A549 (cell line): ENCODE measurements around the gene SLC26A8. TPM values are rescaled to one million over a fixed set of nuclear protein-coding genes. Genes with fewer than 3 reads are reported as not detected.

Experiments
- ATAC-seq, 2 experiments: fragments of 200-7000 bp in 1 of 2; fragments of >200 bp in 1 of 2; cut with Nextera tagmentation in 1 of 2; cut with Tn5 transposase in 1 of 2; 3 replicates each; pipeline versions ENCODE4 v1.8.0 to v1.9.1; 2018 to 2020; ENCODE audit warnings: mild to moderate bottlenecking in 1 of 2, moderate library complexity in 1 of 2
- CTCF ChIA-PET: fragments of 300-600 bp; sonication (Branson Sonifier 250); formaldehyde crosslinking; extraction: SDS; loops from one replicate; lab custom pipeline; 2021; ENCODE audit warnings: antibody characterized with exemption, inconsistent platforms; lab: Yijun Ruan, JAX
- POLR2A ChIA-PET: fragments of 350-600 bp; formaldehyde crosslinking; extraction: SDS; loops from one replicate; lab custom pipeline; 2021; ENCODE audit warnings: antibody characterized with exemption, inconsistent platforms; lab: Yijun Ruan, JAX
- DNase-seq, 2 experiments: peaks; one replicate each; pipeline versions ENCODE4 v3.0.0 to v3.0.0-alpha.2; 2011 to 2016; ENCODE audit warnings: low read depth in 1 of 2, low spot score in 1 of 2
- FAIRE-seq: peaks from 2 replicates; lab custom pipeline; 2011; peaks lifted over from hg19 to GRCh38; lab: Jason Lieb, UNC
- H3K27ac ChIP-seq, 2 experiments: fragments of >200 bp; sonication (Bioruptor Twin); formaldehyde crosslinking; 3 replicates each; pipeline ENCODE4 v1.5.1; 2016 to 2017
- H3K4me1 ChIP-seq: fragments of >200 bp; sonication (Bioruptor Twin); formaldehyde crosslinking; 3 replicates; pipeline ENCODE4 v1.6.1; 2016
- H3K4me2 ChIP-seq: fragments of >200 bp; sonication (Bioruptor Twin); formaldehyde crosslinking; 3 replicates; pipeline ENCODE4 v1.6.1; 2016
- H3K4me3 ChIP-seq: fragments of >200 bp; sonication (Bioruptor Twin); formaldehyde crosslinking; 3 replicates; pipeline ENCODE4 v1.5.1; 2016
- H3K9me3 ChIP-seq: fragments of >200 bp; sonication (Bioruptor Twin); formaldehyde crosslinking; 3 replicates; pipeline ENCODE4 v1.6.1; 2016
- BHLHE40 ChIP-seq: IDR thresholded peaks from 2 replicates; pipeline ENCODE4 v1.6.1; 2012; ENCODE audit warnings: low read depth, low read length, inconsistent platforms
- CBX2 ChIP-seq: fragments of 200-600 bp; sonication (generic); IDR thresholded peaks from 2 replicates; pipeline ENCODE4 v1.6.1; 2016; ENCODE audit warnings: low read depth, mild to moderate bottlenecking, borderline replicate concordance
- CHD2 ChIP-seq: fragments of 150-350 bp; IDR thresholded peaks from 2 replicates; pipeline ENCODE4 v1.6.1; 2014; ENCODE audit warnings: low read length; ENCODE audit not compliant: partially characterized antibody
- EHF ChIP-seq: fragments of 250-450 bp; sonication (Bioruptor Pico); IDR thresholded peaks from 2 replicates; pipeline ENCODE4 v1.5.0; 2020; ENCODE audit warnings: mild to moderate bottlenecking
- EHMT2 ChIP-seq: fragments of 200-600 bp; sonication (generic); IDR thresholded peaks from 2 replicates; pipeline ENCODE4 v1.6.1; 2016; ENCODE audit warnings: antibody characterized with exemption, low read depth, mild to moderate bottlenecking, moderate library complexity
- EP300 ChIP-seq, 2 experiments: fragments of >200 bp; sonication (Bioruptor Twin); formaldehyde crosslinking; IDR thresholded peaks; 2 replicates in 1 of 2; 3 replicates in 1 of 2; pipeline ENCODE4 v1.6.1; 2016 to 2017
- ESRRA ChIP-seq: fragments of 150-350 bp; IDR thresholded peaks from 2 replicates; pipeline ENCODE4 v1.6.1; 2014; ENCODE audit warnings: mild to moderate bottlenecking, low read length, borderline replicate concordance
- HDAC2 ChIP-seq: fragments of 200-600 bp; sonication (generic); IDR thresholded peaks from 2 replicates; pipeline ENCODE4 v1.6.1; 2016
- HEYL ChIP-seq: fragments of 250-450 bp; sonication (Bioruptor Pico); IDR thresholded peaks from 2 replicates; pipeline ENCODE4 v1.8.0; 2021; ENCODE audit warnings: mild to moderate bottlenecking, moderate library complexity
- HOXA7 ChIP-seq: fragments of 250-450 bp; sonication (Bioruptor Pico); IDR thresholded peaks from 2 replicates; pipeline ENCODE4 v1.5.0; 2020; ENCODE audit warnings: mild to moderate bottlenecking, moderate library complexity
- HOXB13 ChIP-seq: fragments of 250-450 bp; sonication (Bioruptor Pico); IDR thresholded peaks from 2 replicates; pipeline ENCODE4 v1.5.0; 2020; ENCODE audit warnings: low read depth, mild to moderate bottlenecking, moderate library complexity
- JUNB ChIP-seq: fragments of >200 bp; sonication (Bioruptor Twin); formaldehyde crosslinking; IDR thresholded peaks from 2 replicates; pipeline ENCODE4 v1.6.1; 2016
- MYC ChIP-seq: IDR thresholded peaks from 2 replicates; pipeline ENCODE4 v1.6.1; 2012; ENCODE audit warnings: mild to moderate bottlenecking, inconsistent platforms, low read length, improper control_type of control experiment, borderline replicate concordance
- NFE2L2 ChIP-seq: fragments of 150-350 bp; conservative IDR thresholded peaks from 2 replicates; pipeline ENCODE4 v1.6.1; 2014; ENCODE audit warnings: low read length
- NPAS2 ChIP-seq: fragments of 250-450 bp; sonication (Bioruptor Pico); IDR thresholded peaks from 2 replicates; pipeline ENCODE4 v1.8.0; 2022; ENCODE audit warnings: mild to moderate bottlenecking, moderate library complexity, borderline replicate concordance
- PHF8 ChIP-seq: fragments of 200-600 bp; sonication (generic); IDR thresholded peaks from 2 replicates; pipeline ENCODE4 v1.6.1; 2016; ENCODE audit warnings: low read depth, mild to moderate bottlenecking, antibody characterized with exemption, moderate library complexity, borderline replicate concordance
- POLR2A ChIP-seq: IDR thresholded peaks from 2 replicates; pipeline ENCODE4 v1.6.1; 2012; ENCODE audit warnings: mild to moderate bottlenecking, low read length
- RAD21 ChIP-seq, 2 experiments: fragments of >200 bp in 1 of 2; sonication (Bioruptor Twin) in 1 of 2; formaldehyde crosslinking in 1 of 2; IDR thresholded peaks in 1 of 2; conservative IDR thresholded peaks in 1 of 2; 2 replicates in 1 of 2; 3 replicates in 1 of 2; pipeline ENCODE4 v1.6.1; 2012 to 2018; ENCODE audit warnings: inconsistent platforms in 1 of 2
- RARB ChIP-seq: fragments of 250-450 bp; sonication (Bioruptor Pico); IDR thresholded peaks from 2 replicates; pipeline ENCODE4 v1.8.0; 2021; ENCODE audit warnings: mild to moderate bottlenecking, moderate library complexity
- RFX5 ChIP-seq: fragments of 450-650 bp; IDR thresholded peaks from 2 replicates; pipeline ENCODE4 v1.7.1; 2014; ENCODE audit warnings: antibody characterized with exemption, mild to moderate bottlenecking, moderate library complexity
- RNF2 ChIP-seq: fragments of 200-600 bp; sonication (generic); IDR thresholded peaks from 2 replicates; pipeline ENCODE4 v1.6.1; 2016; ENCODE audit warnings: low read depth, mild to moderate bottlenecking, antibody characterized with exemption, moderate library complexity, borderline replicate concordance
- SMC3 ChIP-seq: fragments of >200 bp; sonication (Bioruptor Twin); formaldehyde crosslinking; IDR thresholded peaks from 3 replicates; pipeline ENCODE4 v1.6.1; 2018; ENCODE audit warnings: inconsistent platforms
- SREBF2 ChIP-seq: fragments of 450-650 bp; IDR thresholded peaks from 2 replicates; pipeline ENCODE4 v1.6.1; 2014; ENCODE audit warnings: mild to moderate bottlenecking, moderate library complexity
- TP53 ChIP-seq: fragments of 250-450 bp; sonication (Bioruptor Pico); IDR thresholded peaks from 2 replicates; pipeline ENCODE4 v1.5.0; 2021; ENCODE audit warnings: mild to moderate bottlenecking, moderate library complexity
- ZNF302 ChIP-seq: fragments of 250-450 bp; sonication (Bioruptor Pico); IDR thresholded peaks from 2 replicates; pipeline ENCODE4 v1.9.0; 2021; ENCODE audit warnings: inconsistent platforms, mild to moderate bottlenecking, moderate library complexity
- ZSCAN20 ChIP-seq: fragments of 250-450 bp; sonication (Bioruptor Pico); IDR thresholded peaks from 2 replicates; pipeline ENCODE4 v1.8.0; 2022; ENCODE audit warnings: mild to moderate bottlenecking, moderate library complexity
- WGBS: methylation state at CpG from one replicate; pipeline ENCODE4 v1.1.6; 2017; ENCODE audit errors: missing lambda C conversion rate; 5-methylcytosine and 5-hydroxymethylcytosine counted together
- polyA plus RNA-seq, 4 experiments: library from polyadenylated mRNA; depleted of rRNA in 3 of 4; stranded (reverse); fragments of >200 nt; fragmentation: RNase III in 1 of 4; extraction: RNeasy Plus Mini Kit Qiagen cat#74134 plus additional on column Dnase treatment in 1 of 4; gene quantifications; 2 replicates in 3 of 4; 3 replicates in 1 of 4; pipeline ENCODE4 v1.2.3, GENCODE V29; 2011 to 2017
- TF ChIP-seq, protein P1 (sequence below): fragments of >200 bp; sonication (Bioruptor Twin); formaldehyde crosslinking; IDR thresholded peaks from 2 replicates; pipeline ENCODE4 v1.6.1; 2016
- TF ChIP-seq, protein P2 (sequence below): fragments of 250-450 bp; sonication (Bioruptor Pico); IDR thresholded peaks from 2 replicates; pipeline ENCODE4 v1.5.0; 2020; ENCODE audit warnings: low read depth, mild to moderate bottlenecking, moderate library complexity
- TF ChIP-seq, protein P3 (sequence below): fragments of >200 bp; sonication (Bioruptor Twin); formaldehyde crosslinking; IDR thresholded peaks from 3 replicates; pipeline ENCODE4 v1.5.1; 2016

SLC26A8 gene
- polyA plus RNA-seq, 2 of the 4 experiments (the other 2 are of a cell fraction) = not detected

DNA sequence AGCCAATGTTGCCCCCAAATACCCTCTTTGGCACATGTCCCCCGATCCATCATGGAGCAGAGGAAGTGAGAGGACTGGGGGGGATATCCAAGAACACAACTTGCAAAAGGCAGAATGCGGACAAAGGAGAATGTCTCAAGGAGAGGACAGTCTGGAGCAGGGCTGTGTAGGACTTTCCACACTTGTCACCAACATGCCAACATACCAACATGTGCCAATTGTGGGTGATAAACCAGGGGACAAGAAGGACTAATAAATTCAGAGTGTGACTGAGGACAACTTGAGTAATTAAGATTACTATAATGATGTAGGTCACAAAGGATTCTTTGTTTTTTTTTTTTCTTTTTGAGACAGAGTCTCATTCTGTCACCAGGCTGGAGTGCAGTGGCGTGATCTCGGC is 8.8 kb downstream of the SLC26A8 start:
- no peak for FAIRE-seq
- H3K4me1 ChIP-seq = no peaks in the 10 kb centered on the region
- CTCF ChIA-PET = no interaction called here
- H3K4me2 ChIP-seq = no peak overlapping the region
- TF ChIP-seq HDAC2 (no peak), HOXB13 (CRISPR knock-in tag) (no peak), ESRRA (no peak), CBX2 (no peak), BHLHE40 (no peak), EHMT2 (no peak), NFE2L2 (no peak), EP300 (IDR thresholded peaks at IDR 0.05) (no peak), CHD2 (no peak), POLR2A (no peak), ZNF302 (CRISPR knock-in tag) (no peak), HOXA7 (CRISPR knock-in tag) (no peak)
- TF ChIP-seq, protein P1, sequence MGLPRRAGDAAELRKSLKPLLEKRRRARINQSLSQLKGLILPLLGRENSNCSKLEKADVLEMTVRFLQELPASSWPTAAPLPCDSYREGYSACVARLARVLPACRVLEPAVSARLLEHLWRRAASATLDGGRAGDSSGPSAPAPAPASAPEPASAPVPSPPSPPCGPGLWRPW = no peak
- TF ChIP-seq, protein P2, sequence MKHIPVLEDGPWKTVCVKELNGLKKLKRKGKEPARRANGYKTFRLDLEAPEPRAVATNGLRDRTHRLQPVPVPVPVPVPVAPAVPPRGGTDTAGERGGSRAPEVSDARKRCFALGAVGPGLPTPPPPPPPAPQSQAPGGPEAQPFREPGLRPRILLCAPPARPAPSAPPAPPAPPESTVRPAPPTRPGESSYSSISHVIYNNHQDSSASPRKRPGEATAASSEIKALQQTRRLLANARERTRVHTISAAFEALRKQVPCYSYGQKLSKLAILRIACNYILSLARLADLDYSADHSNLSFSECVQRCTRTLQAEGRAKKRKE = no peak
- 87% methylated on average over 4 of the region's 4 CpGs for WGBS
- DNase-seq = no peak
- H3K4me3 ChIP-seq = no peak overlapping the region
- H3K27ac ChIP-seq = no peak overlapping the region
- H3K9me3 ChIP-seq = no peaks in the 10 kb centered on the region
- ATAC-seq = no peak
- POLR2A ChIA-PET = no interaction called here

DNA sequence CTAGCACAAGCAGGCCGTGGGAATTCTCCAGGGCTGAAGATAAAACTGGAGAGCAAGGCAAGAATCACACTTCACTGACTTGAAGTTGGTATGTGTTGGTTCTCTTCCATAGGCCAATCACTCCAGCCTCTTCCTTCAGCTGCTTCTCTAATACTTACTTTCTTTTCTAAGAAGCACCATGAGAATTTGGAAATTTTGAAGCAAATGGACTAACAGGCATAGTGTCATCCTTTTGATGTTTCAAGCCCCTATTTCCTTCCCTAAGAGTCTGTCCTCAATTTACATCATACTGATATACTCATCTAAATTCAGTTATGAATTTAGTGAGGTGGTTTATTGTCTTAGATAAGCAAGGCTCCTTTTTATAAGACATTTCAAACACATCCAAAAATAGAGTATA is 24.0 kb downstream of the SLC26A8 start:
- WGBS = 5% methylated on average over 1 of the region's 1 CpG
- Histone ChIP-seq H3K4me2 (no peak overlapping the region), H3K4me3 (no peak overlapping the region), H3K4me1 (no peaks in the 10 kb centered on the region), H3K27ac (no peak overlapping the region), H3K9me3 (no peaks in the 10 kb centered on the region)
- ChIA-PET CTCF (interaction anchor here (0.5 to 1.6 kb wide), 2 partner anchors 22 to 123 kb away, joined by 3 to 4 read pairs; no protein-coding TSS in a partner anchor), POLR2A (no interaction called here)
- no peak for TF ChIP-seq RFX5
- no peak for FAIRE-seq
- DNase-seq = no peak
- ATAC-seq = no peak

DNA sequence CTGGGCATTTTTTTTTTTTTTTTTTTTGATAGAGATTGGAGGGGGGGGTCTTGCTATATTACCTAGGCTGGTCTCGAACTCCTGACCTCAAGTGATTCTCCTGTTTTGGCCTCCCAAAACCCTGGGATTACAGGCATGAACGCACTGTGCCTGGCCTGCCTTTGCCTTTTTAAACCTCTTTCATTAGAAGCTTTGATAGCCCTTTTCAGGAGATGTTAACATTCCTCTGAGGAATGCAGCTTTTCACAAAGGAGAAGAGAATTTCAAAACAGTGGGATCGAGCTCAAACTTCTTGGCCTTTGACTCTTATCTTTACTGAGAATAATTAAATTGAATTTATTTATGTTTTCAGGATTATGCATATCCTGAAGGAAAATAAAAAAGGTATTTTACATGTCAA is 31.3 kb downstream of the SLC26A8 start:
- DNase-seq (no peak), FAIRE-seq (no peak), ATAC-seq (no peak)
- Histone ChIP-seq H3K4me1 (no peaks in the 10 kb centered on the region), H3K4me3 (no peak overlapping the region), H3K27ac (no peak overlapping the region), H3K4me2 (no peak overlapping the region), H3K9me3 (no peaks in the 10 kb centered on the region)
- no peak for TF ChIP-seq JUNB
- TF ChIP-seq EHF = no peak
- no peak for TF ChIP-seq RNF2
- TF ChIP-seq BHLHE40 = no peak
- no peak for TF ChIP-seq HOXA7 (CRISPR knock-in tag)
- TF ChIP-seq RAD21 (conservative IDR thresholded peaks at IDR 0.05 in 1 of 2, IDR thresholded peaks at IDR 0.05 in 1 of 2) = no peak
- TF ChIP-seq SMC3 = no peak
- TF ChIP-seq CBX2 = no peak
- TF ChIP-seq MYC = no peak
- no peak for TF ChIP-seq ZSCAN20 (CRISPR knock-in tag)
- no peak for TF ChIP-seq RARB
- TF ChIP-seq, protein P1 = no peak
- TF ChIP-seq, protein P3, sequence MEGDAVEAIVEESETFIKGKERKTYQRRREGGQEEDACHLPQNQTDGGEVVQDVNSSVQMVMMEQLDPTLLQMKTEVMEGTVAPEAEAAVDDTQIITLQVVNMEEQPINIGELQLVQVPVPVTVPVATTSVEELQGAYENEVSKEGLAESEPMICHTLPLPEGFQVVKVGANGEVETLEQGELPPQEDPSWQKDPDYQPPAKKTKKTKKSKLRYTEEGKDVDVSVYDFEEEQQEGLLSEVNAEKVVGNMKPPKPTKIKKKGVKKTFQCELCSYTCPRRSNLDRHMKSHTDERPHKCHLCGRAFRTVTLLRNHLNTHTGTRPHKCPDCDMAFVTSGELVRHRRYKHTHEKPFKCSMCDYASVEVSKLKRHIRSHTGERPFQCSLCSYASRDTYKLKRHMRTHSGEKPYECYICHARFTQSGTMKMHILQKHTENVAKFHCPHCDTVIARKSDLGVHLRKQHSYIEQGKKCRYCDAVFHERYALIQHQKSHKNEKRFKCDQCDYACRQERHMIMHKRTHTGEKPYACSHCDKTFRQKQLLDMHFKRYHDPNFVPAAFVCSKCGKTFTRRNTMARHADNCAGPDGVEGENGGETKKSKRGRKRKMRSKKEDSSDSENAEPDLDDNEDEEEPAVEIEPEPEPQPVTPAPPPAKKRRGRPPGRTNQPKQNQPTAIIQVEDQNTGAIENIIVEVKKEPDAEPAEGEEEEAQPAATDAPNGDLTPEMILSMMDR = no peak
- no peak for TF ChIP-seq HEYL
- TF ChIP-seq PHF8 = no peak
- TF ChIP-seq TP53 (CRISPR knock-in tag) = no peak
- TF ChIP-seq NPAS2 (CRISPR knock-in tag) = no peak
- TF ChIP-seq RFX5 = no peak
- TF ChIP-seq ZNF302 (CRISPR knock-in tag) = no peak
- TF ChIP-seq SREBF2 = no peak
- 45% methylated on average over 3 of the region's 3 CpGs for WGBS
- ChIA-PET CTCF (interaction anchor here (1.1 kb wide), 1 partner anchor 34 kb away, joined by 4 read pairs; the partner anchor contains the start of gene MAPK14), POLR2A (no interaction called here)
